Keratinocyte (primary cell): ENCODE results near the gene ARID1B. TPM values are rescaled to one million over a fixed set of nuclear protein-coding genes. Genes with fewer than 3 reads are reported as not detected.

Experiments used
- DNase-seq: peaks from one replicate; pipeline ENCODE4 v3.0.0-alpha.2; 2011; ENCODE audit warnings: low read depth, missing footprints, low spot score
- FAIRE-seq: peaks from 2 replicates; lab custom pipeline; 2011; peaks lifted over from hg19 to GRCh38; lab: Jason Lieb, UNC
- H2AFZ ChIP-seq: 2 replicates; pipeline ENCODE4 v1.6.0; 2012; ENCODE audit warnings: low read length, control low read depth, inconsistent platforms; ENCODE audit not compliant: control insufficient read depth
- H3K27ac ChIP-seq: 2 replicates; pipeline ENCODE4 v1.5.1; 2011; ENCODE audit warnings: low read length; ENCODE audit not compliant: control insufficient read depth, insufficient read depth
- H3K27me3 ChIP-seq: 3 replicates; pipeline ENCODE4 v1.6.0; 2011; ENCODE audit warnings: low read length; ENCODE audit not compliant: control insufficient read depth, insufficient read depth; ENCODE audit errors: extremely low read depth
- H3K36me3 ChIP-seq, 2 experiments: 2 replicates in 1 of 2; 3 replicates in 1 of 2; pipeline ENCODE4 v1.5.1; 2011; ENCODE audit warnings: low read length in 2 of 2, mild to moderate bottlenecking in 1 of 2; ENCODE audit not compliant: control insufficient read depth in 2 of 2, insufficient read depth in 2 of 2; ENCODE audit errors: extremely low read depth in 1 of 2
- H3K4me1 ChIP-seq: 3 replicates; pipeline ENCODE4 v1.5.1; 2011; ENCODE audit warnings: low read length; ENCODE audit not compliant: control insufficient read depth, insufficient read depth; ENCODE audit errors: extremely low read depth
- H3K4me2 ChIP-seq: 3 replicates; pipeline ENCODE4 v1.6.0; 2011; ENCODE audit warnings: low read depth, low read length; ENCODE audit not compliant: control insufficient read depth, insufficient read depth; ENCODE audit errors: extremely low read depth
- H3K4me3 ChIP-seq, 3 experiments: fragments of 200-600 bp in 1 of 3; sonication (generic) in 1 of 3; 2 replicates in 2 of 3; 3 replicates in 1 of 3; pipeline ENCODE4 v1.5.1; 2011 to 2016; ENCODE audit warnings: low read length in 3 of 3, mild to moderate bottlenecking in 3 of 3, control low read depth in 2 of 3, inconsistent platforms in 1 of 3, low read depth in 1 of 3, mixed read lengths in 1 of 3, mixed run types in 1 of 3, moderate library complexity in 1 of 3; ENCODE audit not compliant: control insufficient read depth in 2 of 3, insufficient read depth in 2 of 3; ENCODE audit errors: extremely low read depth in 1 of 3
- H3K79me2 ChIP-seq: 2 replicates; pipeline ENCODE4 v1.6.0; 2012; ENCODE audit warnings: low read length; ENCODE audit not compliant: control insufficient read depth, insufficient read depth
- H3K9ac ChIP-seq: 3 replicates; pipeline ENCODE4 v1.6.0; 2011; ENCODE audit warnings: low read length; ENCODE audit not compliant: control insufficient read depth, insufficient read depth; ENCODE audit errors: extremely low read depth
- H3K9me1 ChIP-seq: 3 replicates; pipeline ENCODE4 v1.6.0; 2011; ENCODE audit warnings: low read length; ENCODE audit not compliant: control insufficient read depth, insufficient read depth; ENCODE audit errors: extremely low read depth
- H3K9me3 ChIP-seq: 2 replicates; pipeline ENCODE4 v1.5.1; 2012; ENCODE audit warnings: low read depth, low read length; ENCODE audit not compliant: control insufficient read depth
- H4K20me1 ChIP-seq: 3 replicates; pipeline ENCODE4 v1.6.0; 2011; ENCODE audit warnings: low read length; ENCODE audit not compliant: control insufficient read depth, insufficient read depth; ENCODE audit errors: extremely low read depth
- CTCF ChIP-seq, 3 experiments: IDR thresholded peaks in 1 of 3; conservative IDR thresholded peaks in 1 of 3; optimal IDR thresholded peaks in 1 of 3; 2 replicates in 2 of 3; 3 replicates in 1 of 3; pipeline versions ENCODE3 to v1.5.1; 2011; ENCODE audit warnings: low read length in 3 of 3, mild to moderate bottlenecking in 3 of 3, moderate library complexity in 2 of 3, control low read depth in 1 of 3, inconsistent platforms in 1 of 3; ENCODE audit not compliant: insufficient read depth in 2 of 3; ENCODE audit errors: extremely low read depth in 1 of 3
- EZH2 ChIP-seq: IDR thresholded peaks from one replicate; pipeline ENCODE4 v1.6.1; 2012; ENCODE audit warnings: inconsistent platforms, mild to moderate bottlenecking, low read length, moderate library complexity
- dilution Hi-C: fragments of 300-500 bp; cut with MboI; formaldehyde crosslinking; loops from one replicate; pipeline ENCODE4 v1.7.0; 2020; ENCODE audit warnings: low sequenced_read_pairs; ENCODE audit not compliant: extremely low pct_ligation_motif_present
- polyA plus RNA-seq, 5 experiments: library from polyadenylated mRNA; depleted of rRNA in 3 of 5; stranded (reverse) in 3 of 5; stranded (forward) in 1 of 5; unstranded in 1 of 5; fragments of >200 nt; gene quantifications; 1 replicate in 1 of 5; 2 replicates in 3 of 5; 3 replicates in 1 of 5; pipeline versions ENCODE4 v1.2.1 to v1.2.3, GENCODE V29; 2011 to 2012; ENCODE audit warnings: missing spikeins in 2 of 5, low read depth in 1 of 5, low replicate concordance in 1 of 5

Gene ARID1B
- polyA plus RNA-seq, 1 donor (not counting 4 experiments of a cell fraction or from before 2014, with no cell fraction given) = 14.9 TPM

- Histone ChIP-seq H3K9ac (no peak overlapping the region), H3K36me3 (no peaks in the 10 kb centered on the region), H2AFZ (no peak overlapping the region), H4K20me1 (no peaks in the 10 kb centered on the region), H3K79me2 (peaks cover 83% of the 10 kb centered on the region), H3K27me3 (no peaks in the 10 kb centered on the region), H3K27ac (no peak overlapping the region), H3K9me1 (no peaks in the 10 kb centered on the region), H3K4me3 (no peak overlapping the region), H3K4me1 (no peaks in the 10 kb centered on the region), H3K9me3 (no peaks in the 10 kb centered on the region), H3K4me2 (no peak overlapping the region)
- TF ChIP-seq EZH2 = no peak
- DNase-seq (no peak), FAIRE-seq (no peak)
- dilution Hi-C loops = no loop called here
Measured at GRCh38 chr6:156804402-156804801, 27.2 kb downstream of the ARID1B start.

- H3K27me3 ChIP-seq = no peaks in the 10 kb centered on the region
- DNase-seq (no peak), FAIRE-seq (no peak)
- no peak overlapping the region for H3K4me3 ChIP-seq
- H4K20me1 ChIP-seq = no peaks in the 10 kb centered on the region
- dilution Hi-C loops = no loop called here
- no peaks in the 10 kb centered on the region for H3K4me1 ChIP-seq
- no peaks in the 10 kb centered on the region for H3K9me3 ChIP-seq
- H3K27ac ChIP-seq = no peak overlapping the region
- H3K9me1 ChIP-seq = no peaks in the 10 kb centered on the region
- no peak overlapping the region for H2AFZ ChIP-seq
- no peak overlapping the region for H3K9ac ChIP-seq
- TF ChIP-seq EZH2 (no peak), CTCF (optimal IDR thresholded peaks at IDR 0.05 in 1 of 3, IDR thresholded peaks at IDR 0.05 in 1 of 3, conservative IDR thresholded peaks at IDR 0.05 in 1 of 3; ENCODE audit: extremely low read depth in 1 of 3, insufficient read depth in 2 of 3, low read length in 3 of 3) (no peak)
- H3K36me3 ChIP-seq = no peaks in the 10 kb centered on the region
- peaks cover 83% of the 10 kb centered on the region for H3K79me2 ChIP-seq
- H3K4me2 ChIP-seq = no peak overlapping the region
Measured at GRCh38 chr6:156806155-156806554, 29.0 kb downstream of the ARID1B start.

GRCh38 chr6:156807028-156807427 lies 29.9 kb downstream of the ARID1B start:
- Histone ChIP-seq H3K79me2 (peaks cover 83% of the 10 kb centered on the region), H3K36me3 (no peaks in the 10 kb centered on the region), H3K4me2 (no peak overlapping the region), H3K9me1 (no peaks in the 10 kb centered on the region), H4K20me1 (no peaks in the 10 kb centered on the region), H3K27ac (no peak overlapping the region), H3K4me1 (no peaks in the 10 kb centered on the region), H3K4me3 (no peak overlapping the region), H3K27me3 (no peaks in the 10 kb centered on the region), H3K9me3 (no peaks in the 10 kb centered on the region), H3K9ac (no peak overlapping the region), H2AFZ (no peak overlapping the region)
- DNase-seq (no peak), FAIRE-seq (no peak)
- dilution Hi-C loops = no loop called here
- TF ChIP-seq CTCF (optimal IDR thresholded peaks at IDR 0.05 in 1 of 3, IDR thresholded peaks at IDR 0.05 in 1 of 3, conservative IDR thresholded peaks at IDR 0.05 in 1 of 3; ENCODE audit: extremely low read depth in 1 of 3, insufficient read depth in 2 of 3, low read length in 3 of 3) = no peak
- no peak for TF ChIP-seq EZH2
